ENCODE results near the gene ATF2.

The ATF2 gene, protein sequence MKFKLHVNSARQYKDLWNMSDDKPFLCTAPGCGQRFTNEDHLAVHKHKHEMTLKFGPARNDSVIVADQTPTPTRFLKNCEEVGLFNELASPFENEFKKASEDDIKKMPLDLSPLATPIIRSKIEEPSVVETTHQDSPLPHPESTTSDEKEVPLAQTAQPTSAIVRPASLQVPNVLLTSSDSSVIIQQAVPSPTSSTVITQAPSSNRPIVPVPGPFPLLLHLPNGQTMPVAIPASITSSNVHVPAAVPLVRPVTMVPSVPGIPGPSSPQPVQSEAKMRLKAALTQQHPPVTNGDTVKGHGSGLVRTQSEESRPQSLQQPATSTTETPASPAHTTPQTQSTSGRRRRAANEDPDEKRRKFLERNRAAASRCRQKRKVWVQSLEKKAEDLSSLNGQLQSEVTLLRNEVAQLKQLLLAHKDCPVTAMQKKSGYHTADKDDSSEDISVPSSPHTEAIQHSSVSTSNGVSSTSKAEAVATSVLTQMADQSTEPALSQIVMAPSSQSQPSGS

DNA sequence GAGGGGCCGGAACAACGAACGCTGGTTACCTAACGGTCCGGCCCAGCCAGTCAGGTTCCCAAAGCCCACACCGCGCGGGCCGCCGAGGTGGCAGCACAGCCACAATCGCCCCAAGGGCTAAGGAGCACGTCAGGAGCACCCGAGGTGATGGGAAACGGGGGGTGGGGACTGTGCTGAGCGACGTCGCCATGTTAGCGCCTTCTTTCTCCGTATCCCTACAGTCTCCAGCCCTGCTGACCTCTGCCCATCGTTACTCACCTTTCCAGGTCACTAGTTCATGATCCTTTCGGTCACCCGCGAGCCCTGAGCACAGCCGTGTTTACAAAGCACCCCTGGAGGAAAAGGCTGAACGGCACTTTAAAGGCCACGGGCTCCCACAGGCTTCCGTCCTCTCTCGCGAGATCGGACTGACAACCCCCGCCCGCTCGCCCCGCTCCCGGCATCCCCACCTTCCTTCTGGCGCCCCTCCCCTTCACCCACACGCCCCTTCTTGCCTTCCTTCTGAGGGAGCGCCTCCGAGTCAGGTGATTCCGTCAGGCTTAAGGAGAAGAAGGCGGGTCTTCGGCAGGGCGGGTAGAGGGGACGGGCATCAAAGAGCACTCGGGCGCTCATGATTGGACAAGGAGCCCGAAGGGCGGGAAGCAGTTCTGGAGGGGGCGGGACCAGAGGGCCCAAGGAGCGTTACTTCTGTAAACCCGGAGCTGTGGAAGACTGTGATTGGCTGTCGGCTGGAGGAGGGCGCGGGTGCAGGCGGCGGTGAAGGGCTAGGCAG lies at the start of gene ATF2:
Gene ATF2 (minus strand): TSS at position 412 of the 772 bp plus-strand sequence. CDS start 31,760 bp downstream, outside the sequence.
- TF ChIP-seq GATA3 (IDR thresholded peaks at IDR 0.05; ENCODE audit: low read depth, low read length) (no peak), GATA2 (IDR thresholded peaks at IDR 0.05; ENCODE audit: low read depth, low read length) (no peak)

DNA sequence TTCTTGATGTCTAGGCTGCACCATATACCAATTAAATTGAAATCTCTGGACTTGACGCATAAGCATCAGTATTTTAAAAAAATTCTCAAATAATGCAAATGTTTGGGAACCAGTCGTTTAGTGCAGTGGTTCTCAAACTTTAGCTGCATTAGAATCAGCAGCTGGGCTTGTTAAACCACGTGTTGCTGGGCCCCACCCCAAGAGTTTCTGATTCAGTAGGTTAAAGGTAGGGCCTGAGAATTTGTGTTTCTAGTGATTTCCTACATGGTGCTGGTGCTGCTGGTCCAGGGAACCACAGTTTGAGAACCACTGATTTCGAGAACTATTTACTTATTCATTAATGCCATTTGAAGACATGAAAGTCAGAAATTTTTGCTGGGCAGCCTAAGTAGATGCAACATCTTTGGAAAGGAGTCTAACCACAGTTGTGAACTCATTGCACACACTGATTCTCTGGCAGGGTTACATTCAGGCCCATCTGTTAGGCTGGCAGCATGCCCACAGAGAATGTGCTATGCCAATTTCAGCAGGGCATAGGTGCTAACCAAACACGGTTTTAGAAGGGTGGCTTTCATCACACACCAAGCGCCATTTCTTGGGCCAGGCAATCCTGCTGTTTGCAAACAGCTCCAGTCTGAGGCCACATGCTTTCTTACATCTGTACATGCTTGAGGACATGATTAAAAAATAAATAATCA lies 39.9 kb upstream of the ATF2 start:
- TF ChIP-seq GATA3 (IDR thresholded peaks at IDR 0.05; ENCODE audit: low read depth, low read length) (no peak), GATA2 (IDR thresholded peaks at IDR 0.05; ENCODE audit: low read depth, low read length) (no peak)

DNA sequence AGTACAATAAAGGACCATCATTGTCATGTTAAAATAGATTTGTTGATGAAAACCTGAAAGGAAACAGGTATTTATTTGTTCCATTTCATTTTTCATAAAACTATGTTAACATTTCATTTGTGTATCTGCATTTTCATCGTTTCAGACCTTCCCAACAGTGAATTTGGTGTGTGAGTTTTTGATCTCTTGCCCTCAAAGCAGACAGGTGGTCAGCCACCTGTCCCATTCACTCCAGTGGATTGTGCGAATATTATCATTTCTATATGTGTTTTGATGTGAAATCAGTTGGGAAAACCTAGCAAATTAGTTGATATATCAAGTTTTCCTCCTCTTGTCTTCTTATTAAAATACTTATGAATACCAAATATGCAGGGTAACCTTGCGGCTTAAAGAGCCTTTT lies 38.9 kb upstream of the ATF2 start:
- TF ChIP-seq GATA3 (IDR thresholded peaks at IDR 0.05; ENCODE audit: low read depth, low read length) (no peak), GATA2 (IDR thresholded peaks at IDR 0.05; ENCODE audit: low read depth, low read length) (no peak)

DNA sequence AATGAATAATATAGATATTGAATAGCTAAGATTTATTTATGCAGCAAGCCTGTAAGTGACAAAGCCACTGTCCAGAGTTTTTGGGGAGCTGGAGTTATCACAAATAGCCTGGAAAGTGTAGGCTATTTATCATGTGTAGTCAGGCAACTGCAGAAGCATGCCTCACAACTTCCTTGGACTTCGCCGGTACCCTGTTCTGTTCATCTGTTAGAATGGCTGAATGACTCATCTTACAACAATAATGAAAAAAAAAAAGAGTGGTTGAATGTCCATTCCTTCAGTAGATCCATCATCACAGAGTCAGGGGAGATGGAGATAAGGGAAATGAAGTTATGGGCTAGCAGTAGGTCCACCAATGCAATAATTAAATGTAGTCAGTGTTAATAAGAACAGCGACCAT lies 37.5 kb upstream of the ATF2 start:
- no peak for TF ChIP-seq GATA2 (IDR thresholded peaks at IDR 0.05; ENCODE audit: low read depth, low read length)
- TF ChIP-seq GATA3 (IDR thresholded peaks at IDR 0.05; ENCODE audit: low read depth, low read length): no peak

DNA sequence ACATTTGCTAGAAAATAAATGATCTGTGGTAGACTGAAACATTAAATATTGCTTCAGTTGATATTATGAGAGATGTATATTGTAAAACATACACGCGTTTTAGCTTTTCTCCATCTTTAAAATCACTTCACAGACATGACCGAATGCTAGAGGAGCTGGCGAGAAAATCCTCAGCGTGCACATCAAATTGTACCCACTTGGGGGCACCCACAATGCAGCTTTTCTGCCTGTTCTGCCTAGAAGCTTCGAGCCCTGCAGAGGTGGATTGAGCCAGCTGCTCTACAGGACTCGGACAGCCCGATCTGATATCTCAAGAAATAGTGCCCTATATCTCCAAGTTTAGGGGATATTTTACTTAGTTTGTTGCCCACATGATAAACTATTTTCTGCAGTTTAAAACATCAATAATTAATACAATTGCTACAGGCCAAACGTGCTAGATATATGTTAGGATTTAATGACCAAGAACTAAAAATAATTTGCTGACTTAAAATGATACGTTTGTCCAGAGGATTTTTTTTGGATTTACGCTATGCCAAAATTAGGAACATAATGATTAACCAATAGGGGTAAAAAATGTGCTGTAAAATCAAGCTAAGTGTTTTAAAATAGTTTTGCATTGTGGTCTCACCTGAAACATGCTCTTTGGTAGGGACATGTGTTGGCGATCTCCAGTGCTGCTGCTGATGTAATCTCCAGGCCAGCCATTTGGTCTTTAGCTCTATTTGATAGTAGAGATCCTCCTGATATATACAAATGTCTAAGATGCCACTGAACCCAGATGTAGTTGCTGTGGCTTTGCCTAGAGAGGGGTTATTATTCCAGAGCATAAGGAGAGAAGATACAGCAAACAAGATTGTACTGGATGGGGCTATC lies 35.9 kb upstream of the ATF2 start:
- peak; percentile 87 for TF ChIP-seq GATA3 (IDR thresholded peaks at IDR 0.05; ENCODE audit: low read depth, low read length)
- TF ChIP-seq GATA2 (IDR thresholded peaks at IDR 0.05; ENCODE audit: low read depth, low read length): peak; percentile 84

DNA sequence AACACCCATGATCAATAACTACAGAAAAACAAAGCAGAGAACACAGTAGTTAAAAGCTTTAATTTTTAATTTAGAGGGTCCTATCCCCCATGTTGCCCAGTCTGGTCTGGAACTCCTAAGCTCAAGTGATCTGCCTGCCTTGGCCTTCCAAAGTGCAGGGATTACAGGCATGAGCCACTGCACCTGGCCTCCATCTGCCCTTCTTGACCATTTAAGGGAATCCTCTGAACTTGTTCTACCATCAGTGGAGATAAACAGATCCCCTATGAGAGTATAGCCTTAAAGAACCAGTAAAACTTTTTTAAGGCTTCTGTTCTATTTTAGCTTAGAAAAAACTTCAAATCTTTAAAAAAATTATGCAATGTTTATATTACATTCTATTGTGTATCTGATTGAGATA lies 27.0 kb upstream of the ATF2 start:
- TF ChIP-seq GATA2 (IDR thresholded peaks at IDR 0.05; ENCODE audit: low read depth, low read length): no peak
- TF ChIP-seq GATA3 (IDR thresholded peaks at IDR 0.05; ENCODE audit: low read depth, low read length): no peak

DNA sequence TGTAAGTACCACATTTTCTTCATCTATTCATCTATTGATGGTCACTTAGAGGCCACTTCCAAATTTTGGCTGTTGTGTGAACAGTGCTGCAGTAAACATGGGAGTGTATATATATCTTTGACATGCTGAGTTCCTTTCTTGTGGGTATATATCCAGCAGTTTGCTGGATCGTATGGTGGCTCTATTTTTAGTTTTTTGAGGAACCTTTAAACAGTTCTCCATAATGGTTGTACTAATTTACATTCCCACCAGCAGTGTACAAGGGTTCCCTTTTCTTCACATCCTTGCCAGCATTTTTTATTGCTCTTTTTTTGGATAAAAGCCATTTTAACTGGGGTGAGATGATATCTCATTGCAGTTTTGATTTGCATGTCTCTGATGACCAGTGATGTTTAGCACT lies 20.8 kb upstream of the ATF2 start:
- TF ChIP-seq GATA2 (IDR thresholded peaks at IDR 0.05; ENCODE audit: low read depth, low read length) (no peak), GATA3 (IDR thresholded peaks at IDR 0.05; ENCODE audit: low read depth, low read length) (no peak)

DNA sequence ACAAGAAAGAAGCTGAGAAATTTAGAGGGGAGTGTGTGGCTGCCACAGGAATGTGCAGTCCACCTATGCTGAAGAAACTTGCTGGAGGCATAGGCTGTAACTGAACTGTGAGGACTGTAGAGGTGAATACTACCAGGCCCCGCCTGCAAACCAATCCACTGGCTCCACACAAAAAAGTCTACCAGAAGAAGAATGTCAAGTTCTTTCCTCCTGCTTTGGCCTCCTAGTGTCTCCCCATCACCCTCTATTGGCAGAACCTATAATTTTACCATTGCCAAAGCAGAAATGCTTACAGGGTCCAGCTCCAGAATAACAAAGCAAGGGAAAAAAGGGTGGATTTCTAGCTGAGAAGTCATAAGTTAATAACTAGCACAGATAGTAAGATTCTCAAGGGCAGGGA lies 19.4 kb upstream of the ATF2 start:
- TF ChIP-seq GATA2 (IDR thresholded peaks at IDR 0.05; ENCODE audit: low read depth, low read length): no peak
- TF ChIP-seq GATA3 (IDR thresholded peaks at IDR 0.05; ENCODE audit: low read depth, low read length): no peak

DNA sequence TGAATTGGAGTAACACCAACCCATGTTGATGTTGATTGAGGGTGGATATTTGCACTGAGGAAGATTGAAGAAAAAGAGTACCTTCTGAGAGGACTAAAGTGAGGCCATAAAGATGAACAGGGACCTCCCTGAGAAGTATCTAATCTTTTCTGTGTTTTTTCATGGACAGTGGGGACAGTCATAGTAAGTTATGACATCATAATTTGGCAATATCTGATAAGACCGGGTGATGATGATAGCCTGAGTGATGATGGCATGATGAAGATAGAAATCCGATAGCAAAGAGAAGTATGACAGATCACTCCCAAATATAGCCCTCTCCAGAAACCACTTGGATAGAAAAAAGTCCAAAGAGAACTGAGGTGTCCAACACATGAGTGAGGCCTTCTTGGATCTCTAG lies 15.7 kb upstream of the ATF2 start:
- no peak for TF ChIP-seq GATA2 (IDR thresholded peaks at IDR 0.05; ENCODE audit: low read depth, low read length)
- TF ChIP-seq GATA3 (IDR thresholded peaks at IDR 0.05; ENCODE audit: low read depth, low read length): no peak

DNA sequence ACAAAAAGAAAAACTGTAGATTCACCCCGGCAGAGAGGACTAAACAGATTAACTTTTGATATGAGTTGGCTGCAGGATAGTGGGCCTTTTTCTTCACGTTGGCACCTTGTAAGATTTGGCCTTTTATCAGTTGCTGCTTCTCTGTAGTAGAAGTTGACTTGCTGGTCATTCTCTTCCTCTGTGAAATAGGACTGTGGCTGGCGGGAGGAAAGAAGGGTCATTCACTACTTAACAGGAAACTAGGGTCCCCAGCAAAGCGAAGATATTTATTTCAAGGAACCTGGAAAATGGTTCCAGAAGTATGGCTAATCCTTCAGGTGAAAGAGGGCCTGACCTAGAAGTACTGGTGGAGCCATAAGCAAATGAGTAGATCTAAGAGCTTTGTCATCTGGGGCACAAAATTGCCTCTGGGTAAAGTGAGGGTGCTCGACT lies 13.9 kb upstream of the ATF2 start:
- TF ChIP-seq GATA2 (IDR thresholded peaks at IDR 0.05; ENCODE audit: low read depth, low read length) (no peak), GATA3 (IDR thresholded peaks at IDR 0.05; ENCODE audit: low read depth, low read length) (no peak)

DNA sequence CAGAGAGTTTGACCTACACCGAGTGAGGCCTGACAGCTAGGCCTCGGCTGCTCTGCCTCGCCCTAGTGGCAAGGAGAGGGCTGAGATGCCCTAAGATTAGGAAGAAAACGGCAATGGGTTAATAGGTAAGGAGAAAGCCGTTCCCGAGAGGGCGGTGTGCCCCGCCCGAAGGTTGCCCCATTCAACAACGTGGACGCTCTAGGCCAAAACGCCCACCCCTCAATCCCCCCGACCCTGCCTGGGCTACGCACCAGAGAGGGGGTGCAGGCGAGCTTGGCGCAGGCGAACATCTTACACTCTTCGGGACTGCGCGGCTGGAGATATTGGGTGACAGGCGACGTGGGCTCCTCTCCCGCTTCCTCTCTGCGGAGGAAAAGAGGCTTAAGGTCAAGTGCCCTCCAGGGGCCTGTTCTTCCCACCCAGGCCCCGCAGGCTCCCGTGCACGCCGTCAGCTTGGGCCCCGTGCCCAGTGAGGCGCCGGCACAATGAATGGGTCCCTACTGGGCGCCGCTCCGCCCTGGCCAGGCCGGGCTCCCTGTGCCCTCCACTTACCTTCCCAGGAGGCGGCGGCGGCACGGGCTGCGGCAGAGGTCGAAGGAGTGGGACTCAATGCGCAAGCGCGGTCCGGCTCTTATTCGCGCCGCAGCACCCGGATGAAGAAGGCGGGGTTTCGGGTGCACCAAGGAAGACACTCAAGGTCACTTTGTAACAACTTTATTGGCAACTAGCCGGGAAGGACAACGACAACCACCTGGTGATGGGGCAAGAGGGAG lies 13.3 kb upstream of the ATF2 start, which contains the start of gene ATP5MC3:
Gene ATP5MC3 (minus strand): TSS at position 607 of the 773 bp plus-strand sequence. CDS start 317 bp downstream, at position 290.
- no peak for TF ChIP-seq GATA3 (IDR thresholded peaks at IDR 0.05; ENCODE audit: low read depth, low read length)
- TF ChIP-seq GATA2 (IDR thresholded peaks at IDR 0.05; ENCODE audit: low read depth, low read length): no peak

DNA sequence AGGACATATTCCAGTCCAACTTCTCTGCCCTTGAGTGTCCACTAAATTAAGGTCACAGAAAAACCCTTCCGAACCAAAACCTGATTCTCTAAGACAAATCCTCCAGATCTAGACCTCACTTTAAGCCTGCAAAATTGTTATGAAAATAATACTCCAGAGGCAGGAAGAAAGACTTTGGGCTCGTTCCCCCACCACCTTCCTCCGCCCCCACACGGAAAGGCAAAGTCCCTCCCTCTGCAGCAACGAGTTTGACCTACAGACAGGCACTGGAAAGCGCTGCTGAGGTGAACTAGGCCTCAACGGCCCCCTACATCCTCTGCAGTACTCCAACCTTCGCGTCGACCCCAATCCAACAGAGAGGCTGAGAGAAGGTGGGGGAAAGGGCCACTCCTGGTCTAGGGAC lies 12.7 kb upstream of the ATF2 start:
- TF ChIP-seq GATA2 (IDR thresholded peaks at IDR 0.05; ENCODE audit: low read depth, low read length) (no peak), GATA3 (IDR thresholded peaks at IDR 0.05; ENCODE audit: low read depth, low read length) (no peak)

Measured in SH-SY5Y (cell line).